Stimulated activated CD8-positive, alpha-beta memory T cell treated with anti-CD3 and anti-CD28 coated beads, Interleukin-4, amount 100 ng/mL, for 24 hours (primary cell): ENCODE measurements around the gene CYLC2.

Source experiments
- DNase-seq: peaks from one replicate; pipeline ENCODE4 v3.0.0-alpha.2; 2020; ENCODE audit warnings: low read depth

Gene CYLC2

GRCh38 chr9:102995033-102995432 is at the start of gene CYLC2:
Gene CYLC2, plus strand, starts transcription at chr9:102995333. Its CDS starts 48 bp downstream, at chr9:102995381.
- DNase-seq, result no peak

- no peak for DNase-seq
Measured at GRCh38 chr9:102950346-102950745, 44.8 kb upstream of the CYLC2 start.

GRCh38 chr9:102966999-102967398 is 28.1 kb upstream of the CYLC2 start:
- DNase-seq, result no peak

GRCh38 chr9:102967979-102968378 is 27.2 kb upstream of the CYLC2 start:
- DNase-seq, result no peak

GRCh38 chr9:102972780-102973179 is 22.4 kb upstream of the CYLC2 start:
- DNase-seq, result no peak

- DNase-seq, result no peak
Measured at GRCh38 chr9:102974530-102974929, 20.6 kb upstream of the CYLC2 start.

GRCh38 chr9:102975251-102975650 is 19.9 kb upstream of the CYLC2 start:
- no peak for DNase-seq

- no peak for DNase-seq
Measured at GRCh38 chr9:102985162-102985895, 9.8 kb upstream of the CYLC2 start.

- no peak for DNase-seq
Measured at GRCh38 chr9:102986425-102986824, 8.7 kb upstream of the CYLC2 start.

- DNase-seq, result no peak
Measured at GRCh38 chr9:103003689-103004088, 8.6 kb downstream of the CYLC2 start.

GRCh38 chr9:103014242-103014641 is 19.1 kb downstream of the CYLC2 start:
- DNase-seq, result no peak

GRCh38 chr9:103025796-103026195 is 30.7 kb downstream of the CYLC2 start:
- no peak for DNase-seq

GRCh38 chr9:103037508-103038477 is 42.7 kb downstream of the CYLC2 start:
- no peak for DNase-seq

- DNase-seq, result no peak
Measured at GRCh38 chr9:103041961-103042360, 46.8 kb downstream of the CYLC2 start.
